ENCODE results near the gene EML1.
"Not testable (repeated sequence)": the region's sequence is repeated elsewhere in the genome, so short reads cannot be mapped to it uniquely, and the experiment has no call there.

EML1 gene

DNA sequence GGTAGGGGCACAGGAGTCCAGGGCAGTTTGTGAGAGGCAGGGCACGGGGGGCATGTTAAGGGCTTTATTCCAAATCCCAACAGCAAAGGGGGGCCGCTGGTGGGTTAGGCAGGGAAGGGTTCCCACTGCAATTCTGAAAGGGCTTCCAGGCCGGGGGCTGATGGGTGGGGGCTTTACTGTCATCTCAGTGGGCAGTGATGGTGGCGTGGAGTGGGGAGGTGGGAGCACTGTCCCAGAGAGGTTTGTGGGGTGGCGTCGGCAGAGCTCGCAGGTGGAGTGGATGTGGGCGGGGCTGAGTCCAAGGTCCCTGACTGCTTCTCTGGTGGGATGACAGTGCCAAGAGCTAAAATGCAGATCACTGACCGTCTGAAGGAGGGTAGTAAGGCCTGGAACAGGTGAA lies 150.4 kb downstream of the EML1 start:
- DNase-seq: no peak

DNA sequence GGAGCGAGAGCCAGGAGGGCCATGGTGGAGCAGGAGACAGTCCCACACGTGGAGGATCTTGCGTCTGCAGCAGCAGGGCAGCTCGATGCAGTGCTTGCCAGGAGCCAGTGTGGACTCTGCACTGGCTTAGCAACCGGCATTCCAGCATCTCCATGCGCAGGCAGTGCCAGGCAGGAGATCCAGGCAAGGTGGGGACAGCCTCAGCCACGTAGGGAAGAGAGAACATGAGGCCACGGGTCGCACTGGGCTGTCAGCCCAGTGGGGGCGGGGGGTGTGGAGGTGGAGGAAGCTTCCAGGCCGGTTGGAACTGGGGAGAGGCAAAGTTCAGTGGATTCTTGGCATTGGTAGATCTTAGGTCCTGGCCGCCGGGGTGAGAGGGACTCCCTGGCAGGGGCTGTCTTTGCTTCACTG lies 151.0 kb downstream of the EML1 start:
- DNase-seq: no peak

DNA sequence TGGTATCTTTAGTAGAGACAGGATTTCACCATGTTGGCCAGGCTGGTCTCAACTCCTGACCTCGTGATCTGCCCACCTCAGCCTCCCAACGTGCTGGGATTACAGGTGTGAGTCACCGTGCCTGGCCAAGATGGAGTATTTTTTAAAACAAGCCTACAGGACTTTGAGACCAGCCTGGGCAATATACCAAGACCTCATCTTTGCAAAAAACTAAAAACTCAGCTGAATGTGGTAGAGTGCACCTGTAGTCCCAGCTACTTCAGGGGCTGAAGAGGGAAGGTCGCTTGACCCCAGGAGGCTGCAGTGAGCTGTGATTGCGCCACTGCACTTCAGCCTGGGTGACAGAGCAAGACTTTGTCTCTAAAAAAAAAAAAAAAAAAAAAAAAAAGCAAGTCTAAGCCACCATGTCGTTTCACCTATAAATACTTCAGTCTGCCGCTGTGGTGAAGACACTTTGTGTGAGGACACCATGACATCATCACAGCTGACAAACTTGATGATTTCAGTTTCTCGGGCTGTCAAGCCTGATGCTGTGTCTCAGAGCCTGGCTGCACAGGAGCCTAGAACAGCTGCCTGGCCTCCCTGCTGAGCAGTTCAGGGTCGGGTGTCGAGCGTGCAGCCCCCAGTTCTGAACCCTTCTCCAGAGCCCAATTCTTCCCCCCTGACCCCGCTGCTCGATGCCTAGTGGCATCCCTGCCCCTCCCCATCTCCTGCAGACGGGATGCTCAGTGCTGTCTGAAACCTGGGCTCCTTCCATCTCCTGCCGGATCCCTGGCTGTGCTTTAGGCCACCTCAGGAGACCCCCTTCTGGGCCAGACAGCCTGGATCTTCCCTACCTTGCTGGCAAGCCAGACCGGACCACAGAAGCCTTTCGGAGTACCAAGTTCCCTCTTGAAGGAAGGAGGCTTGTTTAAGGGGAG lies 152.8 kb downstream of the EML1 start:
- no peak for DNase-seq

DNA sequence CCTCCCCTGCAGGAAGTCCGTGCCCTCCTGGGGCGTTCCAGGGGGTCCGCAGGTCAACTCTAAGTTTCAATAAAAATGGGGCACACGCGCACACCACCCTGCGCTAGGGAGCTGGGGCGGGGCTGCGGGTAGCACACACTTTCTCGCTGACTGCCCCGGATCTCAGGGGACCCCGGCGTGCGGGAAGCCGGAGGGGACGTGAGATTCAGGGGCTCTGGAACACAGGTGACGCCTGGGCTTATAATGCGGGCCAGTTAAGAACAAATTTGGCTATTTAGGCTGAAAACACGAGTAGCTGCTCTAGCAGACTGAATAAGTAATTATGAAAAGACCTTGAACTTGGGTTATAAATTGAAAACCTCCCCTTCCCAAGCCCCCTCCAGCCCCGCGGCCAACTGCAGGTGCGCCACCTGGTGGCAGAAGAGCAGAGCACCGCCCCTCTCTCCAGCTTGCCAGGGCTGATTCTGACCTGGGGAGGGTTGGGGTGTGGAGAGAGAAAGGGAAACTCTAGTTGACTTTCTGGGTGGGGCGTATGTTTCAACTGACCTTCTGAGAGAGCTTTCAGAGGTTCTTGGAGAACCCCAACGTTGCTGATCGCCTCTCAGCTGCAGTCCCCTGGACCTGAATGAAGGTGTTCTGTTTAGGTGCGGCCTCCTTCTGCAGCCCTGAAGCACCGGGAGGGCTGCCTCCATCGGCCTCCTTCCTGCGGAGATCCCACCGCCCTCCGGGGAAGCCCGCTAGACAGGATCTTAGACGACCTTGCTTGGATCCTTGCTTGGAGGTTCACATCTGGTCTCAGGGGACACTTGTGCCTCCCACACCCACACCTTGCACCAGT lies 153.7 kb downstream of the EML1 start:
- DNase-seq: no peak

DNA sequence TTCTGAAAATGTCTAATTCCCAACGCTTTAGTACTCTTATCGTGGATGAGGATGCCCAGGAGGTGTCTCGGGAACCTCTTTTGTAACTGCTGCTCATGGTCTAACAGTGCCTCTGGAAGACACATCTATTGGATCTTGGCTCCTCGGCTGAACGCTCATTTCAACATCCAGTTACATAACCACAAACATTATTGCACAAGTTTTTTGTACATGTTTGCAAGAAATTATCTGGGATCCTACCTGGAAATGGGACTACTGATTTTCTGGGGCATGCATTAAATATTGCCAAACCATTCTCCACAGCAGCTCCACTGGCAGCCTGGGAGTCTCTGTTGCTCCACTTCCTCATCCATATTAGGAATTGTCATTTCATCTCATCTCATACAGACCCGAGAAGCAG lies 154.5 kb downstream of the EML1 start:
- no peak for DNase-seq

DNA sequence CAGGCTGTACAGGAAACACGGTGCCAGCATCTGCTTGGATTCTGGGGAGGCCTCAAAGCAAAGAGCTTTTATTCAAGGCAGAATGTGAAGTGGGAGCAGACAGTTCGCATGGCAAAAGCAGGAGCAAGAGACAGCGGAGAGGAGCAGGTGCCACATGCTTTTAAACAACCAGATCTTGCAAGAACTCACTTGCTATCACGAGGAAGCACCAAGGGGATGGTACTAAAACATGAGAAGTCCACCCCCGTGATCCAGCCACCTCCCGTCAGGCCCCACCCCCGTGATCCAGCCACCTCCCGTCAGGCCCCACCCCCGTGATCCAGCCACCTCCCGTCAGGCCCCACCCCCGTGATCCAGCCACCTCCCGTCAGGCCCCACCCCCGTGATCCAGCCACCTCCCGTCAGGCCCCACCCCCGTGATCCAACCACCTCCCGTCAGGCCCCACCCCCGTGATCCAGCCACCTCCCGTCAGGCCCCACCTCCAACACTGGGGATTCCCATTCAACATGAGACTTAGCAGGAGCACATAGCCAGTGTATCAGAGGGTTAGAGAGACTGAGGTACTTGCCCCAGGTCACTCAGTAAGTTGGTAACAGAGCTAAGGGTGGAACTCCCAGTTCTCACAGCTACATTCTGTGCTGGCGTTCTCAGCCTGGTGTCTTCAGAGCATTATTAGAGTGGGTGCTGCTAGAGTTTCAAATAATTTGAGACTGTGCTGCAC lies 156.0 kb downstream of the EML1 start:
- DNase-seq: not testable (repeated sequence)

DNA sequence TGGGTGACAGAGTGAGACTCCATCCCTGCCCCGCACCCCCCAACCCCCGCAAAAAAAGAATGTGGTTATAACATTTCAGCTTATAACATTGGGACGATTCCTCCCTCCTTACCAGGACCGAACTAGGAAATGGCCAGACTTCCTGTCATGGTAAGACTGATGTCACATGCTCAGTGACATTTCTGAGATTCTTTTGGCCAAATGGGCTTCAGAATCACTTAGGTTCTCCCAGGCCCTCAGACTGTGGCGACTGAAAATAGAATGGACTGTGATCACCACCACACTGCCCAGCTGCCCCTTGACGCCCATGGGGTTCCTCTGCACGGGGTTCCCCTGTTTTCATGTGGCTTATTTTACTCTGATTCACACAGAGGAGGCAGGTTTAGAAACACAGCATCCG lies 157.0 kb downstream of the EML1 start:
- DNase-seq: no peak

DNA sequence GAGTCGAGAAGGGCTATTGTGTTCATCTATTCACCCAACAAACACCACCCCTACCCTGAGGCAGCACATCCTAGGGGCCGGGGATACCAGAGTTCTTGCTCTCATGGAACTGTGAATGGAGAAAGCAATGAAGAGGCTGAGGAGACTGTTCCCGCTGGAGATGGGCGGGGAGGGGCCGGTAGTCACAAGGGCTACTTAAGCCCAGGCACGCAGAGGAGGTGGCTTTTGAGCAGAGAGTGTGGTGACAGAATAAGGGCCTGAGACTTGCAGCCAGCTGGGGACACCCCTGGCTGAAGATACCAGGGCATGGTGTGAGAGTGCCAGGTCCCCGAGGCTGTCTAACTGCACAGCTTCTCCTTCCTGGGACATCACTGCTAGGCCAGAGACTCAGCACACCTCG lies 157.9 kb downstream of the EML1 start:
- no peak for DNase-seq

DNA sequence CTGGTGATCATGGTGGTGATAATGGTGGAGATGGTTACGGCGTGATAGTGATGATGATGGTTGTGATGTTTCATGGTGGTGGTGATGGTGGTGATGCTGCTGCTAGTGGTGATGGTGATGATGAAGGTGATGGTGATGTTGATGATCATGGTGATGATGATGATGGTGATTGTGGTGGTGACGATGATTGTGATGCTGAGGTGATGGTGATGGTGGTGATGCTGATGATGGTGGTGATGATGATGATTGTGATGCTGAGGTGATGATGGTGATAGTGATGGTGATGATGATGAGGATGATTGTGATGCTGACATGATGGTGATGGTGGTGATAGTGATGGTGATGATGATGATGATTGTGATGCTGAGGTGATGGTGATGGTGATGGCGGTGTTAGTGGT lies 158.8 kb downstream of the EML1 start:
- DNase-seq: no peak

DNA sequence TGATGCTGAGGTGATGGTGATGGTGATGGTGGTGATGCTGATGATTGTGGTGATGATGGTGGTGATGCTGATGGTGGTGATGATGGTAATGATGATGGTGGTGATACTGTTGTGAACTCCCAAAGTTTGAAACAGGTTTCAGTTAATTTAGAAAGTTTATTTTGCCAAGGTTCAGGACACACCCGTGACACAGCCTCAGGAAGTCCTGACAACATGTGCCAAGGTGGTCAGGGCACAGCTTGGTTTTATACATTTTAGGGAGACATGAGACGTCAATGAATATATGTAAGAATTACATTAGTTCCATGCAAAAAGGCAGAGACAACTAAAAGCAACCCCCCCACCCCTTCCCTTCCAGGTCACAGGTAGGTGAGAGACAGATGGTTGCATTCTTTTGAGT lies 159.2 kb downstream of the EML1 start:
- DNase-seq: no peak

DNA sequence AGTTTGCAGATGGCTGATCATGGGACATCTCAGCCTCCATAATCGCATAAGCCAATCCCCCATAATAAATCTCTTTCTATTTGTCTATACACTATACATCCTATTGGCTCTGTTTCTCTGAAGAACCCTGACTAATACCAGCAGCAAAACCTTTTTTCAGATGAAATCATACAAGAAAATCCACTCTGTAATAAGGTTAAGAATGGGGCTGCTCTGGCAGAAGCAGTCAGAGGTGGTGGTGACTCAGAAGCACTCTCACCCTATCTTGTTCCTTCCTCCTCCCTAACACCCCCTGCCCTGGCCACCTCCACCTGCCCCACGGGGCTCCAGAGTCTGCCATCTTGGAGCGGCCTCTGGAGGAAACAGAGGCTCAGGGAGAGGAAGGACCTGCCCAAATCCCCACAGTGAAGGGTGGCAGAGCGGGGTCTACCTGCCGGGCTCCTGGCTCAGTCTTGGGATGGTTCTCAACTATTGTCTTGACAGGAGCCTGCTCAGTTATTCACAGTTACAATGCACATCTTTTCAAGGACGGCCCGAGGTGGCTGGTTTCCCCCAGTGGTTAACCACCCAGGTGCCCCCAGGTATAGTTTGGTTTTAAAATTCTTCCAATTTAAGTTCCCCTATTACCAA lies 162.7 kb downstream of the EML1 start:
- DNase-seq: no peak

DNA sequence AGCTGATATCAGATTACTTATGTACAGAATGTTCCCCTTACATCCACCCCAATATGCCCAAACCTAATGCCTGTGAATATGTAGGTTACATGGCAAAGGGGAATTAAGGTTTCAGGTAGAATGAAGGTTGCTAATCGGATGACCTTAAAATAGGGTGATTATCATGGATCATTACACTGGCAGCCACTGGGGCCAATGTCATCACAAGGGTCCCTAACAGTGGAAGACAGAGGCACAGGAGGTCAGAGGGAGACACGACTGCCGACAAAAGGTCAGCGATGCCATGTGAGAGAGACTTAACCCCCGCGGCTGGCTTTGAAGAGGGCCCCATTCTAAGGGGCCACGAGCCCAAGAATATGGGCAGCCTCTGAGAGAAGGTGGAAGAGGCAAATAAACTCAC lies 165.2 kb downstream of the EML1 start:
- DNase-seq: no peak

DNA sequence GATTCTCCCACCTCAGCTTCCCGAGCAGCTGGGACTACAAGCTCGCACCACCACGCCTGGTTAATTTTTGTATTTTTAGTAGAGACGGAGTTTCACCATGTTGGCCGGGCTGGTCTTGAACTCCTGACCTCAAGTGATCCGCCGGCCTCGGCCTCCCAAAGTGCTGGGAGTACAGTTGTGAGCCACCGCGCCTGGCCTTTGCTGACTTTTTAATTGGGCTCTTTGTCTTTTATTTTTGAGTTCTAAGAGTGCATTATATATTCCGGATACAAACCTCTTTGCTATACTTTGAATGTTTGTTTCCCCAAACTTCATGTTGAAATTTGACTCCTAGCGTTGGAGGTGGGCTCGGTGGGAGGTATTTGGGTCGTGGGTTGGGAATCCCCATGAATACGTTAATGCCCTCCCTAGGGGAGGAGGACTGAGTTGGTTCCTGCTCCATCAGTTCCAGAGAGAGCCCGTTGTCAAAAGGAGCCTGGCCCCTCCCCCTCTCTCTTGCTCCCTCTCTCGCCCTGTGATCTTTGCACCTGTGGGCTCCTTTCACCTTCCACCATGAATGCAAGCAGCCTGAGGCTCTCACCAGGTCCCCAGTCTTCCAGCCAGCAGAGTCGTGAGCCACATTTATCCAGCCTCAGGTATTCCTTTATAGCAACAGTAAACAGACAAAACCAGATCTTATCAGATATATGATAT lies 168.8 kb downstream of the EML1 start:
- DNase-seq: no peak

DNA sequence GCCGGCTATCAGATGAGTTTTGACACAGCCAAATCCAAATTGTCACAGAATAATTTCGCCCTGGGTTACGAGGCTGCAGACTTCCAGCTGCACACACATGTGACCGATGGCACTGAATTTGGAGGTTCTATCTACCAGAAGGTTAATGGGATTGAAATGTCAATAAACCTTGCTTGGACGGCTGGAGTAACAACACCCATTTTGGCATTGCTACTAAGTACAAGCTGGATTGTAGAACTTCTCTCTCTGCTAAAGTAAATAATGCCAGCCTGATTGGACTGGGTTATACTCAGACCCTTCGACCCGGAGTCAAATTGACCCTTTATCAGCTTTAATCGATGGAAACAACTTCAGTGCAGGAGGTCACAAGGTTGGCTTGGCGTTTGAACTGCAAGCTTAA lies 171.8 kb downstream of the EML1 start:
- no peak for DNase-seq

DNA sequence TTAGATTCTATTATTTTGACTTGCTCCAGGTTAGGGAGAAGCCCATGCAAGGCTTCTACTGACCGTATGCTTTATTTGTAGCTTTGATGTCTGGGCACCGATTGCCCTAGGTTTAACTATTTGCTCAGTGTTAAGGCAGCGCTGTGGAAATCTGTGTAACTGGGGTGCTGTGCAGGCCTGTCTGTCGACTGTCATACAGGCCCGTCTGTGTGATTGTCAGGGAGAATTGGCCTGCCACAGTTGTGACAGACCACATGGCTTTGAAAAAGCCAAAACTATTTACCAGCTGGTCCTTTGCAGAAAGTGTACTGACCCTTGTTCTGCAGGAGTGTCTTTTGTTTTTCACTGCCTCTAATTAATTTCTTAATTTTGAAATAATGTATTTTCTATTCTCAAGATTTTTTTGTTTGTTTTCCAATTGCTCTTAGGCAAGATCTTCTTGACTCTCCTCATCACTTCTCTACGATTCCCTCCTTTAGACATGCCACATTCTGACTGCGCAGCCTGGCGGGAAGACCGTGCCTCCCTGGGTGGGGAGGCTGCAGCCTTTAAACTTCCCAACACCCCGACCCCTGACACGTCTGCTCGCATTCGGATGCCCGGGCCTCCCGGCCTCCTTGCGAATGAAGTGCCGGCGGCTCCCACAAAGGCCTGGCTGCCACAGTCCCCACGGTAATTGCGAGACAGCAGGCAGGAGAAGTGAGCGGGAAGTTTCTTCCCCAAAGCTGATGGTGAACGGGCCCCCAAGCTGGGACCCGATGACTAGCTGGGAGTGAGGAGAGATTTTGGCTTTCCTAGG lies 173.0 kb downstream of the EML1 start:
- no peak for DNase-seq

DNA sequence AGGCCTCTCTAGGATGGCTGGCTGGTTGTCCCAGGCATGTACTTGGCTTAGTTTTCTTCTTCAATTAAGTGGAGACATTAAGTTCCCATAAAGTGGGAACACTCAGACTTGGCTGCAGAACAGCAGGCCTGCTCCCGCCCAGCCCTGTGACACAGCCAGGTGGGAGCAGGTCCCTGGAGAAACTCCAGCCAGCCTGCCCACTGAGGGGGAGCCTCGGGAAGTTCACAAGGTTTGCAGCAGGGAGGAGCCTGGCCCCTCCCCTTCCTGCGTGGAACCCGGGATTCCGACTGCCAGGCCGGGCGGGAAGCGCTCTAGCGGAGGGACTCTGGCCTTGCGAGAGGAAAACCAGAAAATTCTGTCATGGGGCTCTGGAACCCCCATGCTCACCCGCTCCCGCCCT lies 173.7 kb downstream of the EML1 start:
- no peak for DNase-seq

DNA sequence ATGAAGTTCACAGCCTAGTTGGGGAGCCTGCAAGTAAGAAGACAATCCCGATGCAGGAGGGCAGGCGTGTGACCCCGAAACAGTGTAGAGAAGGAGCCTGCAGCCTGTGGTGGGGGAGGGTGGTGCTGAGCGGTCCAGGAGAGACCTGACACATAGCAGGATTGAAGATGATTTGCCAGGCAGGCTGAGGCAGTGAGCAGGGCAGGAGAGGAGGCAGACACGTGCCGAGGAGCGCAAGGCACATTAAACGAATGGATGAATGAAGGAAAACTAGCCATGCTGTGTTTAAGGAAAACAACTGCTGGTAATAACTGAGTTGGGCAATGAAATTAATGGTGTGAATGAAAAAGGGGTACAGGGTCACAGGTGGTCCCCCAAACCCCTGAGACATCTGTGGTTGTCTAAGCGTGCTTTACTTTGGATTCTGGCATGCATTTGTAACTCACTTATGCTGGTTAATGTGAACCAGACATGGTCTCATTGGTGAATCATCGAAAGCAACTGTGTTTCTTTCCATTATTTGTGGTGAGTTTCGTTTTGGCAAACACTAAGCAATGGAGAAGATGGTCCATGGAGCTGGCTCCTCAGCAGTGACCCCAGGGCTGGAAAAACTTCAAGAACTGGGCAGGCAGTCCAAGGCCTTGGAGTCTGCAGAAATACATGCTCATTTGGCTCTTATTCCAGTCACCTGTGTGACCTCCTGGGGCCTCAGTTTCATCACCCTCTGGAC lies 175.1 kb downstream of the EML1 start:
- no peak for DNase-seq

DNA sequence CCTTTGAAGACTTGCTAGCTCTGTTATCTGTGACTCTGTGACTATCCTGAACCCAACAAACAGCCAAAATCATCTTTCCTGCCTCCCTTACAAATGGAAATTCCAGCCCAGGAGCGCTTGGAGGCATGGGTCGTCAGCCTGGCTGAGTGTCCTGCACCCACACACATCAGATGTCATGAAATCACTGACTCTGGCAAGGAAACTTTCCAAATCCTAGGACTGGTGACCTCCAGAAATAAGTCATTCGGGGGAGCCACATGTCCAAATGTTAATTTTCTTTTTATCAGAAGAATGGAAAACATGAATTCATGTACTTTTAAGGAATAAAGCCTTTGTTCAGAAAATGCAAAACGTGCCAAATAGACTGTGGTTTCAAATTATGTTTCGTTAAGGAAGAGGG lies 175.7 kb downstream of the EML1 start:
- DNase-seq: no peak

DNA sequence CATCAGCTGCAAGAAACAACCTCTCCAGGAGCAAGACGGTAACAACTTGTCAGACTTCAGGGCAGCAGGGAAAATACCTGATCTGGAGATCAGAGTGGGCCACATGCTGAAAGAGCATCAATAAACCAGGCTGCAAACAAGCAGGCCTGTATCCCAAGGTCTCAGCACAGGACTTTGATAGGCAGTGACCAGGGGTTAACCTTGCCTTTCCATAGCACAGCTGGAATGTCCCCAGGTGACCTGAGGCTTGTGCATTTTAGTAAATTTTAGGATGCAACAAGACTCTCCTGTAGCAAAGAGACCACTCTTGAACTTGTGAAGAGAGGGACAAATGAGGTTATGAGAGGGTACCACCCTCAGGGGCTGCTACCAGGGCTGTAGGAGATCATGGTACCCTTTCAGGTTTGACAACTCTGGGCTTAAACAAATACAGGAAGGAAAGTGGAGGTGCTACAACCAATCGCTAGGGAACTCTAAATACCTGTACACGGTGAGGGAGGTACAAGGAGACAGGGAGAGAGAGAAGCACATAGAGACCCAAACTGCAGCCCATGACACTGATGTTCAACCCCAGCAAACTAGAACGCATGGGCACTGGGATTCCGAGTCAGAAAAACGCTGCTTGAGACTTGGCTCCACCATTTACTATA lies 176.6 kb downstream of the EML1 start:
- DNase-seq: no peak
